Measurements from ENCODE around the gene ERMAP.

The ERMAP gene

DNA sequence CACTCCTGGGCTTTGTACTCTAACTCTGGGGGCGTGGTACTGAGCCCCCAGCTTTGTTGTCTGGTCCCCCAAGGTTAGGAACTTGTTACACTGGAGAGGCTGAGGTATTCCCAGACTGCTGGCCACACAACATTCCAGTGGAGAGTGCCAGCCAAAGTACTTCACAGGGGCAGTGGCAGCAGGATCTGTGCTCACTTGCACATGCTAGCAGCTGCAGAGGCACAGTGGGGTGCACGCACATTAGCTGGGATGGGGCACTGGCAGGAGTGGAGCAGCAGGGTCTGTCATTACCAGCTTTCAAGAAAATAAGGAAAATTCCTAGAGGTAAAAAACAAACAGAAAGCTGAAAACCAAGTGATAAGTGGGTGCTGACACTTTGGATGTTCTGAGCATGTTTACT, 60.5 kb downstream of the ERMAP start:
- no peak for DNase-seq

DNA sequence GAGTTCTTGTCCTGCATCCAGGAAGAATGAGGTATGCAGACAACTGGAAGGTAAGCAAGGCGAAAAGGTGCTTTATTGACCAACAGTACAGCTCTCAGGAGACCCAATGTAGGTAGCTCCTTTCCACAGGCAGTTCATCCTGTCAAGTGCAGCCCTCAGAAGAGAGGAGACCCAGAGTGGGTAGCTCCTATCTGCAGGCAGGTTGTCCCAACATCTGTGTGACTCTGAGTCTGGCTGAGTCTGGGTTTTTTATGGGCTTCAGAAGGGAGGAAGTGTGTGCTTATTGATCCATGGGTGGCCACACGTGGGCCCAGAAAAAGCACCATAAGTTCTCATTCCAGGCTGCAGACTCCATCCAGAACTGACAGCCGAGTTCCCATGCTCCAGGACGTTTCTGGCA, 63.5 kb downstream of the ERMAP start:
- no peak for DNase-seq

DNA sequence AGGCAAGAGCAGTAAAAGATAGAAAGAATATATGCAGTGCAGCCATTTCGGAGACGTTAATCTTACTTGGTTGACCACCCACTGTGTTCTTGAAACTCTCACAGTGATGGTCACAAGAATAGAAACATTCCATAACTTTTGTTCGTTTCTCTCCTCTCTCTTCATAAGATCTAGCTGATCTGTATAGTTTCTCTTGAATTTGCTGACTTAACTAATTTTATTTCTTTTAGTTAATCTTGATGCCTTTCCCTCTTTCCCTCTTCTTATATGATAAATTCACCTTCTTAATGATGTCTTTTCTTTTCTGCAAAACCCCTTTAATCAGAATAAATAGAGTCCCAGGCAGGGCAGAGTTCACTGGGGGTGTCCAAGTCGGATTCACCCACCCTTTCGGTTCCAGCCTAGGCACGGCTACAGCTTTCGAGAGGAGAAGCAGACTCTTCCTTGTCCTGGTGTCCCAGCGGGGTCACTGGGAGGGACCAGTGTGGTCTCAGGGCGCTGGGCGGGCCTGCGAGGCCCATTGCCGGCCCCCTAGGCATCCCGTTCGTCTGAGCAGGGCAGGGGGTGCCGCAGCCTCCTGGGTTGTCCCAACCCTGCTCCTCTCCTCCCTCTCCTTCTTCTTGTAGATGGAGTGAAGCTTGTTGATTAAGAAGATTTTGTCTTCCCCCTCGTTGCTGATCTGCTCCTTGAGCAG, 69.3 kb downstream of the ERMAP start:
- DNase-seq, result no peak

DNA sequence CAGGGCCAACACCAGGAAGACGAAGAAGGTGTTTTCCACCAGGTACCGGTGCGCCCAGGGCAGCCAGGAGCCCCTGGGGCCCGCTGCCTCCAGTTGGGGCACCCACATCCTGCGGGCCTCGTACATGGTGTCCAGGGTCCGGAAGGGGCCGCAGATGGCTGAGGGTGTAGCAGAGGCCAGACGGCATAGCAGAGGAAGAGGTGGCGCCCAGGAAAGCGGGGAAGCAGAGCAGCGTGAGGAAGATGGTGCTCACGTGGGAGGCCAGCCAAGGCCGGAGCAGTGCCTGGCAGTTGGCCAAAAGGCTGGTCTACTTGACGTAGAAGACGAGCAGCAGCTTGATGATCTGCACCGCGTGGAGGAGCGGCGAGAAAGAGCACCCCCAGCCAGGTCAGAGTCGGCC, 69.9 kb downstream of the ERMAP start:
- no peak for DNase-seq

DNA sequence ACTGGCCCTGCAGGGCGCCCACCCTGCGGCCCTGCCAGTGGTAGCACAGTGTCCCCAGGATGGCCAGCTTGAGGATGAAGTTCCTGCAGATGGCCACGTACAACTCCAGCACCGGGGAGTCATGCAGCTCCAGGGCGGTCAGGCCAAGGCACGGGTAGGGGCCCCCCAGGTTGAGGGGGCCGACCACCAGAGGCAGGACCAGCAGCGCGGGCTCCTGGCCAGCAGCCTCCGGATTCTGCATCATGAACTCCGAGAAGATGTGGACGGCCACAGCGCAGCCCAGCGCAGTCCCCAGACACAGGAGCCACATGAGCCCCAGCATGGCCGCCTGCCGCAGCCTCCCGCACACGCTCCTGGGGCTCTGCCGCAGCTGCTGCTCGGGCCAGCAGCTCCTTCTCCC, 70.4 kb downstream of the ERMAP start:
- no peak for DNase-seq

DNA sequence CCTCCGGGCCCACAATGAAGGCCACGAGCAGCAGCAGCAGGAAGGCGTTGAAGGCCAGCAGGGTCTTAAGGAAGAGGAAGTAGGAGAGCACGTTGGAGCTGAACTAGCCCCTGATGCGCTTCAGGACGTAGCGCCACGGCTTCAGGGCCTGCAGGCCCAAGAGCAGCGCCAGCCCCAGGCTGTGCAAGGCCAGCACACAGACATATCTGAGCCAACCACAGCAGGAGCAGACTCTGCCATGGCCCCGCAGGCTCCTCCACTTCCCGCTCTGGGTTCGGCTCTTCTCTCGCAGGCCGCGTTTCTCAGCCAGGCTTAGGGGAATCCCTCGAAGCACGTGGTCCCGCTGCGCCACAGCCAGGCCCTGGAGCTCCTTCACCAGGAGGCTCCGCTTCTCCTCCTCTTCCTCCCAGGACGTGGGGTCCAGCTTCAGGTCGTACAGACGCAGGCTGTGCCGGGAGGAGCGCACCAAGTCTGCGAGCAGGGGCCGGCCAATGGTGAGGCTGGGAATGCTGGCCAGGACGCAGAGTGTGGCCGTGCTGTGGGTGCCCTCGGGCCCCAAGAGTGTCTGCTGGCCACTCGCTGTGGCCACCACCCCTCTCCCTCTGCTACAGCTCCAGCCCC, 71.2 kb downstream of the ERMAP start:
- DNase-seq, result no peak

DNA sequence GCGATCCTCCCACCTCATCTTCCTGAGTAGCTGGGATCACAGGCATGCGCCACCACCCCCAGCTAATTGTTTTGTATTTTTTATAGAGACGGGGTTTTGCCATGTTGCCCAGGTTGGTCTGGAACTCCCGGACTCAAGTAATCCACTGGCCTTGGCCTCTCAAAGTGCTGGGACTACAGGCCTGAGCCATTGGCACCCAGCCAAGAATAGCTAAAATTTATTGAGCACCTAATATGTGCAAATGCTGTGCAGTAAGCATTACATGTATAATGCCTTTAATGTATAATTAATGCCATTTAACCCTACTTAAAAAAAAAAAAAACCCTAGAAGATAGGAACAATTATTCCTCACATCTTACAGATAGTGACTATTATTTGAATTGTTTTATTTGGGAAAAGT, 72.3 kb downstream of the ERMAP start:
- DNase-seq, result no peak

DNA sequence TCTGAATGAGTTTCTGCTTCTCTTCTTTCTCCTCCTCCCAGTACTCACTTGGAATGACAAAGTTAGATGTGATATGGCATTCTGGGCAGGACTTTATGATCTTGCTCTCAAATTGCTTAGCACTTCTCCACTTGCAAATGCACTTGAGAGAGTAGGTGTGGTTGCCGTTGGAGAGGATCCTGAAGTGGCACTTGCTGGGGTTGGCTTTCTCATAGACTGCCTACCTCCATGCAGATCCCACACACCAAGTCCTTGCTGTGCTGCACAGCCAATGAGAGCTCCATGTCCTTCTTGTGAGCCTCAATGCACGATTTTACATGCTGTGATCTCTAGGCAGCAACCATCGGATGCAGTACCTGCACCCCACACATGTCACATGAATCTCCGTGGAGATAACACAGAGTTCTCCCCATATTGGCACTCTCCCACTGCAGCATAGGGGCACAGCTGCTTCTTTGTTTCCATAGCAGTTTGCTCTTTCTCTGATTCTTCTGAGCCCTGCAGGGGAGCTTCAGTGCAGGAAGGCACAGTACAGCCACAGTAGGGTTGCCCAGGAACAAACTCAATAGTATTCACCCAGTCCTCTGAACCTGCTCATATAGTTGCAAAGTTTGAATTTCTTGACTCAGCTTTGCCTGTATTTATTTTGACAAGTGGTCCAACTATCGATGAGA, 74.7 kb downstream of the ERMAP start:
- no peak for DNase-seq

Measured in NCI-H1436 (cell line).